ENCODE data around the gene ST3GAL3.
A peak's percentile ranks its signal among the peaks of the same experiment; 100 is the strongest.

ST3GAL3 gene

GRCh38 chr1:43963890-43964289 lies 256.6 kb downstream of the ST3GAL3 start:
- no peak for DNase-seq (ENCODE audit: low spot score)

- DNase-seq (ENCODE audit: low spot score) = no peak
Measured at GRCh38 chr1:43965316-43965715, 258.0 kb downstream of the ST3GAL3 start.

- DNase-seq (ENCODE audit: low spot score) = no peak
Measured at GRCh38 chr1:43968348-43968948, 261.1 kb downstream of the ST3GAL3 start.

- DNase-seq (ENCODE audit: low spot score) = no peak
Measured at GRCh38 chr1:43969416-43969745, 262.0 kb downstream of the ST3GAL3 start.

GRCh38 chr1:43969746-43970466 lies 262.6 kb downstream of the ST3GAL3 start, which contains the start of gene DPH2:
TSS of gene DPH2 (plus strand) at chr1:43970010. CDS start at chr1:43970176, 166 bp downstream.
- DNase-seq (ENCODE audit: low spot score) = peak; percentile 97

- no peak for DNase-seq (ENCODE audit: low spot score)
Measured at GRCh38 chr1:43970502-43970901, 263.2 kb downstream of the ST3GAL3 start.

- no peak for DNase-seq (ENCODE audit: low spot score)
Measured at GRCh38 chr1:43970911-43971310, 263.6 kb downstream of the ST3GAL3 start.

GRCh38 chr1:43971336-43971980 lies 264.1 kb downstream of the ST3GAL3 start:
- DNase-seq (ENCODE audit: low spot score) = no peak

GRCh38 chr1:43973981-43974442 lies 266.7 kb downstream of the ST3GAL3 start:
- no peak for DNase-seq (ENCODE audit: low spot score)

- DNase-seq (ENCODE audit: low spot score) = peak; percentile 95
Measured at GRCh38 chr1:43974443-43975248, 267.3 kb downstream of the ST3GAL3 start, which contains the start of gene ATP6V0B. TSS of gene ATP6V0B (plus strand) at chr1:43974960. CDS start at chr1:43975041, 81 bp downstream.

- no peak for DNase-seq (ENCODE audit: low spot score)
Measured at GRCh38 chr1:43975249-43975961, 268.1 kb downstream of the ST3GAL3 start.

GRCh38 chr1:43976045-43976444 lies 268.7 kb downstream of the ST3GAL3 start:
- no peak for DNase-seq (ENCODE audit: low spot score)

- DNase-seq (ENCODE audit: low spot score) = no peak
Measured at GRCh38 chr1:43976890-43977289, 269.6 kb downstream of the ST3GAL3 start.

GRCh38 chr1:43977376-43978263 lies 270.3 kb downstream of the ST3GAL3 start:
- no peak for DNase-seq (ENCODE audit: low spot score)

- no peak for DNase-seq (ENCODE audit: low spot score)
Measured at GRCh38 chr1:43978264-43978550, 270.9 kb downstream of the ST3GAL3 start.

- DNase-seq (ENCODE audit: low spot score) = peak; percentile 44
Measured at GRCh38 chr1:43978551-43979260, 271.4 kb downstream of the ST3GAL3 start, which contains the start of gene B4GALT2. TSS of gene B4GALT2 (plus strand) at chr1:43979210. CDS start at chr1:43981161, 1,951 bp downstream.

GRCh38 chr1:43979261-43979527 lies 271.9 kb downstream of the ST3GAL3 start:
- DNase-seq (ENCODE audit: low spot score) = no peak

GRCh38 chr1:43979528-43980254 lies 272.4 kb downstream of the ST3GAL3 start:
- peak; percentile 49 for DNase-seq (ENCODE audit: low spot score)

Measured in LoVo (cell line).